Right lobe of liver (tissue), 6 donors: ENCODE measurements around the gene SURF4. TPM values are rescaled to one million over a fixed set of nuclear protein-coding genes. Genes with fewer than 3 reads are reported as not detected.
A peak's percentile ranks its signal among the peaks of the same experiment; 100 is the strongest.
"Not testable (repeated sequence)": the region's sequence is repeated elsewhere in the genome, so short reads cannot be mapped to it uniquely, and the experiment has no call there.

Experiments used
- ATAC-seq, 4 donors: fragments of 200-7000 bp; cut with Tn5 transposase; one replicate each; pipeline ENCODE4 v1.9.1; 2020; ENCODE audit warnings: mild to moderate bottlenecking in 4 of 4, moderate library complexity in 4 of 4
- DNase-seq, 3 donors: peaks; one replicate each; pipeline ENCODE4 v3.0.0-alpha.2; 2020
- H3K27ac ChIP-seq, 3 donors: fragments of 200-600 bp; one replicate each; pipeline ENCODE4 v1.8.0; 2022
- H3K27me3 ChIP-seq, 2 donors: fragments of 200-600 bp; one replicate each; pipeline ENCODE4 v1.8.0; 2022
- H3K36me3 ChIP-seq, 4 donors: fragments of 200-600 bp; sonication (generic) in 1 of 4; one replicate each; pipeline versions ENCODE4 v1.5.1 to v1.8.0; 2017 to 2022; ENCODE audit warnings: control low read depth in 1 of 4
- H3K4me1 ChIP-seq, 4 donors: fragments of 200-600 bp; sonication (generic) in 1 of 4; one replicate each; pipeline versions ENCODE4 v1.5.1 to v1.8.0; 2017 to 2022; ENCODE audit warnings: control low read depth in 1 of 4
- H3K4me3 ChIP-seq, 3 donors: fragments of 200-600 bp; one replicate each; pipeline ENCODE4 v1.8.0; 2022
- H3K9me3 ChIP-seq, 4 donors: fragments of 200-600 bp; sonication (generic) in 1 of 4; one replicate each; pipeline versions ENCODE4 v1.5.1 to v1.8.0; 2017 to 2022; ENCODE audit warnings: control low read depth in 1 of 4
- POLR2A ChIP-seq: fragments of 450-650 bp; IDR thresholded peaks from one replicate; pipeline ENCODE4 v1.6.1; 2017; ENCODE audit warnings: antibody characterized with exemption, mild to moderate bottlenecking
- WGBS: methylation state at CpG from one replicate; pipeline ENCODE4 v1.1.6; 2018; ENCODE audit warnings: low coverage, low lambda C conversion rate; ENCODE audit not compliant: insufficient coverage; ENCODE audit errors: missing lambda C conversion rate; 5-methylcytosine and 5-hydroxymethylcytosine counted together
- intact Hi-C, 2 donors: fragments of 100-400 bp; cut with DNase I; formaldehyde crosslinking; loops; one replicate each; pipeline versions ENCODE4 v1.11.2 to v1.14.1; 2022
- total RNA-seq, 6 experiments: library from RNA; depleted of rRNA in 2 of 6; stranded (reverse); fragments of >200 nt in 2 of 6; fragmentation: NEBNext Ultra II Directional in 3 of 6; extraction: Animal tissue kit (Norgen Biotek cat#: 25700) in 3 of 6; gene quantifications; one replicate each; pipeline versions ENCODE4 v1.1.0 to v1.2.4, GENCODE V29; 2016 to 2023
- TF ChIP-seq, protein P1 (sequence below), 4 donors: fragments of 200-600 bp in 3 of 4; fragments of 450-650 bp in 1 of 4; IDR thresholded peaks; one replicate each; pipeline versions ENCODE4 v1.5.1 to v1.8.0; 2016 to 2022; ENCODE audit warnings: antibody characterized with exemption in 4 of 4, mild to moderate bottlenecking in 2 of 4
- donor health status: DM: no; HTN: yes; CAD: no.
- donor health status: DM: no; HTN: no; CAD: no.
- donor health status: DM: no; HTN: no; CAD: no.
- donor health status: DM: no; HTN: yes; CAD: no.
- donor health status: DM: no; HTN: yes; CAD: no.

The SURF4 gene
- total RNA-seq, 6 experiments from 2014 or later = 181 to 243 (median 213) TPM

DNA sequence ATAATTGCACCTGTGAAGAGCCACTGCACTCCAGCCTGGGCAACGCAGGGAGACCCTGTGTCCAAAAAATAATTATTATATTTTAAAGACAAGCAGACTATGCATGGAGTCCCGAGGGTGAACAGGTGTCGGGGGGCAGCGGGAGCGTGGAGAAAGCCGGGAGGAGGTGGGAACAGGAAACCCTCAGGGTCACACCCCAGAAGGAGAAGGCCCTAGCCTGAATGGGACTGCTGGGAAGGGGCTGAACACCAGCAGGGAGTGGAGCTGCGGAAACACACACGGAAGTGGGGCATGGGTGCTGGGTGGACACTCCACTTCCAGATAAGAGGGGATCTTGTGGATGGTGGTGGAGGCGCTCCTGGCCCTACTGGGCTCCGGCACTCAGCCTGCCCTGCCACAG lies 52.6 kb downstream of the SURF4 start:
- H3K9me3 ChIP-seq = no peaks in the 10 kb centered on the region
- intact Hi-C loops = loop anchor here in 1 of 2 donors (5.0 kb wide), 1 partner anchor 834 kb away; no protein-coding TSS in a partner anchor
- no peak overlapping the region for H3K27ac ChIP-seq
- no peak overlapping the region for H3K4me3 ChIP-seq
- 87% methylated on average over 4 of the region's 10 CpGs for WGBS
- TF ChIP-seq POLR2A = no peak
- TF ChIP-seq, protein P1, sequence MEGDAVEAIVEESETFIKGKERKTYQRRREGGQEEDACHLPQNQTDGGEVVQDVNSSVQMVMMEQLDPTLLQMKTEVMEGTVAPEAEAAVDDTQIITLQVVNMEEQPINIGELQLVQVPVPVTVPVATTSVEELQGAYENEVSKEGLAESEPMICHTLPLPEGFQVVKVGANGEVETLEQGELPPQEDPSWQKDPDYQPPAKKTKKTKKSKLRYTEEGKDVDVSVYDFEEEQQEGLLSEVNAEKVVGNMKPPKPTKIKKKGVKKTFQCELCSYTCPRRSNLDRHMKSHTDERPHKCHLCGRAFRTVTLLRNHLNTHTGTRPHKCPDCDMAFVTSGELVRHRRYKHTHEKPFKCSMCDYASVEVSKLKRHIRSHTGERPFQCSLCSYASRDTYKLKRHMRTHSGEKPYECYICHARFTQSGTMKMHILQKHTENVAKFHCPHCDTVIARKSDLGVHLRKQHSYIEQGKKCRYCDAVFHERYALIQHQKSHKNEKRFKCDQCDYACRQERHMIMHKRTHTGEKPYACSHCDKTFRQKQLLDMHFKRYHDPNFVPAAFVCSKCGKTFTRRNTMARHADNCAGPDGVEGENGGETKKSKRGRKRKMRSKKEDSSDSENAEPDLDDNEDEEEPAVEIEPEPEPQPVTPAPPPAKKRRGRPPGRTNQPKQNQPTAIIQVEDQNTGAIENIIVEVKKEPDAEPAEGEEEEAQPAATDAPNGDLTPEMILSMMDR (IDR thresholded peaks at IDR 0.05) = no peak
- no peaks in the 10 kb centered on the region for H3K36me3 ChIP-seq
- no peaks in the 10 kb centered on the region for H3K27me3 ChIP-seq
- DNase-seq (peak in 1 of 3 donors; percentile 8), ATAC-seq (no peak)
- no peaks in the 10 kb centered on the region for H3K4me1 ChIP-seq

- 70% methylated on average over 6 of the region's 14 CpGs for WGBS
- no peak overlapping the region for H3K27ac ChIP-seq
- H3K27me3 ChIP-seq = no peaks in the 10 kb centered on the region
- ATAC-seq (no peak), DNase-seq (no peak)
- no peak overlapping the region for H3K4me3 ChIP-seq
- no peaks in the 10 kb centered on the region for H3K9me3 ChIP-seq
- intact Hi-C loops = loop anchor here in 1 of 2 donors (5.0 kb wide), 1 partner anchor 835 kb away; no protein-coding TSS in a partner anchor
- no peaks in the 10 kb centered on the region for H3K36me3 ChIP-seq
- no peak for TF ChIP-seq POLR2A
- TF ChIP-seq, protein P1 (IDR thresholded peaks at IDR 0.05) = no peak
- no peaks in the 10 kb centered on the region for H3K4me1 ChIP-seq
Observed at GRCh38 chr9:133322701-133323100, 53.2 kb downstream of the SURF4 start.

DNA sequence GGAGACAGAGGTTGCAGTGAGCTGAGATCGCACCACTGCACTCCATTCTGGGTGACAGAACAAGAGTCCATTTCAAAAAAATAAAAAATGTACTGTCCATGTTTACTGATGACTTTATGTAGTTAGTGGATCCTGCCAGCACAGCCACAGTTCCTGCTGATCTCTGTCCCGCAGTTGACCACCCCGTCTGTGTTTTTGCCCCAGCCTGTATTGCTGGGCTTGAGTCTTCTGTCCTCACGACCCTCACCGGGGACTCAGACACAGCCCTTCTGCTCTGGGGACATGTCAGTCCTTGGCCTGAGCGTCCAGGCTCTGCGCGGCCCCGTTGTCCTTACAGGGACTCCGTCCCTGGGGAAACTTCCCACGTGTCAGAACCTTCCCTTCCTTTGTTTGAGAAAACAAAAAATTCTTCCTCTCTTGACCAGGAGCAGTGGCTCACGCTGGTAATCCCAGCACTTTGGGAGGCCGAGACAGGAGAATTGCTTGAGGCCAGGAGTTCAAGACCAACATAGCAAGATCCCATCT lies 54.4 kb downstream of the SURF4 start:
- TF ChIP-seq, protein P1 (IDR thresholded peaks at IDR 0.05) = no peak
- TF ChIP-seq POLR2A = no peak
- Histone ChIP-seq H3K4me3 (no peak overlapping the region), H3K27ac (no peak overlapping the region), H3K9me3 (no peaks in the 10 kb centered on the region), H3K4me1 (no peaks in the 10 kb centered on the region), H3K36me3 (no peaks in the 10 kb centered on the region), H3K27me3 (no peaks in the 10 kb centered on the region)
- intact Hi-C loops = loop anchor here in 1 of 2 donors (5.0 kb wide), 1 partner anchor 836 kb away; no protein-coding TSS in a partner anchor
- DNase-seq (peak in 1 of 3 donors; percentile 31), ATAC-seq (no peak)
- 77% methylated on average over 12 of the region's 13 CpGs for WGBS

GRCh38 chr9:133320421-133320881 lies 55.4 kb downstream of the SURF4 start:
- WGBS = 86% methylated on average over 2 of the region's 13 CpGs
- intact Hi-C loops = loop anchor here in 1 of 2 donors (5.0 kb wide), 1 partner anchor 837 kb away; no protein-coding TSS in a partner anchor
- Histone ChIP-seq H3K9me3 (no peaks in the 10 kb centered on the region), H3K4me3 (no peak overlapping the region), H3K36me3 (no peaks in the 10 kb centered on the region), H3K4me1 (no peaks in the 10 kb centered on the region), H3K27me3 (no peaks in the 10 kb centered on the region), H3K27ac (no peak overlapping the region)
- ATAC-seq (no peak), DNase-seq (no peak)
- no peak for TF ChIP-seq POLR2A
- TF ChIP-seq, protein P1 (IDR thresholded peaks at IDR 0.05) = no peak

DNA sequence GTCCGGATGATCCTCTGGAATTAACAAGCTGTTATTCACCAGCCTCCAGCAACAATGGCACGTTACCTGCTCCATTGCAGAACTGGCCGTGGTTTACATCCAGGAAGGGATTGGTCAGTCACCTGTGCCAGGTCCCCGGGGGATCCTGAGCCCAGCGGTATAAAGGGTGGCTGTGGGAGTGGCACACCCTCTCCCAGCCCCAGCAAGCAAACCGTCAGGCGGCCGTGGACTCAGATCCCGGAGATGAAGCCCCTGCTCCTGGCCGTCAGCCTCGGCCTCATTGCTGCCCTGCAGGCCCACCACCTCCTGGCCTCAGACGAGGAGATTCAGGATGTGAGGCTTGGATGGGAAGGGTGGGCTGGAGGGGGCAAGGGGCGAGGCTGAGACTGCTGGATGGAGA lies 58.3 kb downstream of the SURF4 start:
- no CpG with 5 or more reads among the region's 13 CpGs for WGBS
- ATAC-seq, H3K27me3 ChIP-seq, H3K36me3 ChIP-seq, H3K9me3 ChIP-seq, H3K4me1 ChIP-seq, H3K27ac ChIP-seq, H3K4me3 ChIP-seq, intact Hi-C loops: not testable (repeated sequence)
- peak in 1 of 3 donors; percentile 31 for DNase-seq
